AG09319 (cell line): ENCODE results near the gene CLPX.
"Not testable (repeated sequence)": the region's sequence is repeated elsewhere in the genome, so short reads cannot be mapped to it uniquely, and the experiment has no call there.

Experiments
- DNase-seq: peaks from one replicate; pipeline ENCODE4 v3.0.0-alpha.2; 2010; ENCODE audit warnings: low read depth; ENCODE audit errors: extremely low read depth
- TF ChIP-seq, protein P1 (sequence below): IDR thresholded peaks from 2 replicates; pipeline ENCODE4 v1.5.1; 2011; ENCODE audit warnings: low read depth, mild to moderate bottlenecking, inconsistent platforms, low read length, moderate library complexity

CLPX gene

DNA sequence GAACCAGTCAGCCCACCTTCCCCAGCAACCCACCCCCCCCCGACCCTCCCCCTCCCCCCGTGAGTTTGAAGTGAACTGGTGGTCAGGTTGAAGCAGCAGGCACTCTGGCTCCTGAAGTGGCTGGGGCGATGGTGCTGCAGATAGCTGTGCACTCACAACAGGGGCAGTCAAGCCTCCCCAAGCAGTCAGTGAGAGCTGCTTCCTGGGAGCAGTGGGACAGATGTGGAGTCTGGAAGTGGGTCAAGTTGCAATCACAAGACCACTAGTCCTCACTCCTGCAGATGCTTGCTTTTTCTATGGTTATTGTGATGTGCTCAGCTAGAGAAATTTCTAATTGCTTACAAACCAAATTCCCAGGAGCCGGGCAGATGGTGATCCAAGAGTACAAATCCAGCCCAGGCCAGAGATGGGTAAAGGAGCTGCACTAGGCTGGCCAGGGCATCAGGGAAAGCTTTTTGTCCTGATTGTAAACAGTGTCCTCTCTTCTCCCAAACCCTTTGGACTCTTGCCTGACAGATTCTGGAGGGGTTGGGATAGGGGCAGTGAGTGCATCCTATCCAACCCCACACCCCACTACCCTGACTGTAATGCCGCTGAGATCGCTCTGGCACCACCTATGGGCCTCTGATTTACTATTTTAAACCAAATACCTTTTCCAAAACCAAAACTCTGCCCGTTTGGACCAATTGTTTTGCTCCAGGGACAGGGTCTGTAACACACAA, 9.8 kb upstream of the CLPX start:
- DNase-seq, result no peak

DNA sequence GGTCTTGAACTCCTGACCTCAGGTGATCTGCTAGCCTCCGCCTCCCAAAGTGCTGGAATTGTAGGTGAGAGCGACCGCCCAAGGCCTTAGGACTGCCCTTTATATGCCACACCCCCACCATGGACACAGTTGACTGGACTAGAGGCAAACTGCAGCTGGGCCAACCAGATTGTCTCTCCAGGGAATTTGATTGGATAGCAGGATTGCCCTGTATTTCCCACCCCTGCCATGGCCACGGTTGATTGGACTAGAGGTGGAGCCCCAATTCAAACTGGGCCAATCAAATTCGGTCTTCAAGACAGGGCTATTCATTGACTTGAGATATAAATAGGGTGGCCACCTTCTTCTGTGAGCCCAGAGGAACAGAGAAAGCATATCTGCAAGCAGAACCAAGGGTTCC, 6.9 kb upstream of the CLPX start:
- no peak for DNase-seq
- TF ChIP-seq, protein P1, sequence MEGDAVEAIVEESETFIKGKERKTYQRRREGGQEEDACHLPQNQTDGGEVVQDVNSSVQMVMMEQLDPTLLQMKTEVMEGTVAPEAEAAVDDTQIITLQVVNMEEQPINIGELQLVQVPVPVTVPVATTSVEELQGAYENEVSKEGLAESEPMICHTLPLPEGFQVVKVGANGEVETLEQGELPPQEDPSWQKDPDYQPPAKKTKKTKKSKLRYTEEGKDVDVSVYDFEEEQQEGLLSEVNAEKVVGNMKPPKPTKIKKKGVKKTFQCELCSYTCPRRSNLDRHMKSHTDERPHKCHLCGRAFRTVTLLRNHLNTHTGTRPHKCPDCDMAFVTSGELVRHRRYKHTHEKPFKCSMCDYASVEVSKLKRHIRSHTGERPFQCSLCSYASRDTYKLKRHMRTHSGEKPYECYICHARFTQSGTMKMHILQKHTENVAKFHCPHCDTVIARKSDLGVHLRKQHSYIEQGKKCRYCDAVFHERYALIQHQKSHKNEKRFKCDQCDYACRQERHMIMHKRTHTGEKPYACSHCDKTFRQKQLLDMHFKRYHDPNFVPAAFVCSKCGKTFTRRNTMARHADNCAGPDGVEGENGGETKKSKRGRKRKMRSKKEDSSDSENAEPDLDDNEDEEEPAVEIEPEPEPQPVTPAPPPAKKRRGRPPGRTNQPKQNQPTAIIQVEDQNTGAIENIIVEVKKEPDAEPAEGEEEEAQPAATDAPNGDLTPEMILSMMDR, result no peak

More for the DNA sequence above, 9.8 kb upstream of the CLPX start:
- TF ChIP-seq, protein P1, result no peak; the same call in 1 of the 2 replicates

DNA sequence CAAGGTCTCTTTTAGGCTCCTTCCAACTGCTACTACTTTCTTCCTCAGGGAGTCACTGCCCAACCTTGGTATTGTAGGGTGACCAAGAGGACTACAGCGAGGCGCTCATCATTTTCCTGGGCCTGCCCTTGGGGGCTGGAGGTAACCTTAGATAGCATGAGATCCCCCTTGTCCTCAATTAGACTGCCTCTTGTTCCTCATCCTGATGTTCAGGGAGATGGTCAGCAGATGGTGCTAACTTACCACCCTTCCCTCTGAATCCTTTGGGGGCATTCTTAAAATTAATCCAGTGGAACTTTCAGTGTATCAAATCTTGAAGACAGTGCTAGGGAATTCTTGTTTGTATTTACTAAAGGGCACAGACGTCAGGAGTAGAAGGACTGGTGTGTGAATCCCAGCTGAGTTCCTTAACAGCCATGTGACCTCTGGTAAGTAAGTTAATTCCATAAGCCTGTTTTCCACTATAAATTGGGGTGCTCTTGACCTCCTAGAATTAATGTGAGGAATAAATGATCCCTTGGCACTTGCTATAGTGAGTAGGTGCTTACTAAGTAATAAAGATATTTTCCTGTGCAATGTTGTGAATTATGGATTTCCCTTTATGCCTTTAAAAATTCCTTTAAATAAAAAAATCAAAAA, 4.1 kb upstream of the CLPX start:
- no peak for DNase-seq
- TF ChIP-seq, protein P1, result peak; percentile 83

DNA sequence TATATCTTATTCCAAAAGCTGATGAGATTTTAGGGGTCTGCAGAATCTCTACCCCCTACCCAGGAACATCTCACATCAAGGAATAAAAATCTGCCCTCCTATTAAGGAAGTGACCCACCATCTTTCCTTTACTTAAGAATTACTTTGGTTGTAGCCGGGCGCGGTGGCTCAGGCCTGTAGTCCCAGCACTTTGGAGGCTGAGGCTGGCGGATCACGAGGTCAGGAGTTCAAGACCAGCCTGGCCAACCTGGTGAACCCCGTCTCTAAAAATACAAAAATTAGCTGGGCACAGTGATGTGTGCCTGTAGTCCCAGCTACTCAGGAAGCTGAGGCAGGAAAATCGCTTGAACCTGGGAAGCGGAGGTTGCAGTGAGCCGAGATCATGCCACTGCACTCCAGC, 3.3 kb upstream of the CLPX start:
- DNase-seq, result not testable (repeated sequence)

DNA sequence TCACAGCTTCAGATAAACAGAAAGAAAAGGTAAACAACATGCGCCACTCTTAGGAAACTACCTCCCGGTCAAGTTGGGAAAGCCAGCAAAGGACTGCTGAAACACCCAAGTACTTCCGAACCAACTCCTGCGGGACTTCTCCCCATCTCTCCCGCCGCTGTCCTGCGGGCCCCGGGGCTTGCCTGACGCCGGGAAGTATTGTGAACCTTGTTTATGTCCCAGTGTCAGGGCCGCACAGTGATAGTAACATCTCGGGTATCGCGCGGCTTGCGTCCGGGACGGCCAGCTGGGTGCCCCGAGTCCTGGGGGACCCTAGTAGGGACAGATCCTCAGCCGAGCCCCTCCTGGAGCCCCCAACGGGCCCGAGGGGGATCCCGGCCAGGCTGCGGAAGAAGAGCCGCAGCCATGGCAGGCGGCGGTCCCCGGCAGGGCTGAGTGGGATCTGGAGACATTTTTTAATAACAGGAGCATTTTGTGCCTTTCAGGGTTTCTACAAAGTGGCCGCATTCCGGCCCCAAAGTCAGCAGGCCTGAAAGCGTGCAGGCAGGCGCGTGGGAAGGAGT, 756 bp downstream of the CLPX start:
- TF ChIP-seq, protein P1, result no peak
- DNase-seq, result no peak

DNA sequence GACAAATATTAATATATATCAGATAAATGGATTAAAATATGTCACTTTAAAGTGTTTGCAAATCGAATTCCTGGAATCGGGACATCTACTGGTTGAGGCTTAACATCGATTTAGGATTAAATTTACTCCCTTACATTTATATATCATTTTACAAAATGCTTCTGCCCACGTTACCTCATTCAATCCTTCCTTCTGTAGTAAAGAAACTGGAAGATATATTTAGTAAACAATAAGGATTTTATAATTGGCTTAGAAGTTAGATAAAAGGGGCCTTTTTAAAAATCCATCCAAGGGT, 1.3 kb downstream of the CLPX start:
- TF ChIP-seq, protein P1, result no peak
- DNase-seq, result no peak

DNA sequence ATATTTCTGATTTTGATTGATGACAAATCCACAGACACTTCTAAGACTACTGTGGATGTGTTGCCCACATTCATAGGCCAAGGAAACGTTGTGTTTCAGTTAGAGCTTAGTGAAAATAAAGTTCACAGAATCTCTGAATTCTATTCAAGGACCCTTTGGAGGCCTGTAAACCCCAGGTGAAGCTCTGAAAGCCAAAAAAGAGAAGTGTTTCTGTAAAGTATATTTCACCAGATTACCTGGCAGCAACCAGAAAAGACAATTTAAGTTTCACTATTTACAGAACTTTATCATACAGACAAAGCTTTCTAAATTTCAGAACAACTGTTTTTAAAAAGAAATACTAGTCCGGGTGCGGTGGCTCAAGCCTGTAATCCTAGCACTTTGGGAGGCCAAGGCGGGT, 2.6 kb downstream of the CLPX start:
- DNase-seq, result no peak
- TF ChIP-seq, protein P1, result no peak

DNA sequence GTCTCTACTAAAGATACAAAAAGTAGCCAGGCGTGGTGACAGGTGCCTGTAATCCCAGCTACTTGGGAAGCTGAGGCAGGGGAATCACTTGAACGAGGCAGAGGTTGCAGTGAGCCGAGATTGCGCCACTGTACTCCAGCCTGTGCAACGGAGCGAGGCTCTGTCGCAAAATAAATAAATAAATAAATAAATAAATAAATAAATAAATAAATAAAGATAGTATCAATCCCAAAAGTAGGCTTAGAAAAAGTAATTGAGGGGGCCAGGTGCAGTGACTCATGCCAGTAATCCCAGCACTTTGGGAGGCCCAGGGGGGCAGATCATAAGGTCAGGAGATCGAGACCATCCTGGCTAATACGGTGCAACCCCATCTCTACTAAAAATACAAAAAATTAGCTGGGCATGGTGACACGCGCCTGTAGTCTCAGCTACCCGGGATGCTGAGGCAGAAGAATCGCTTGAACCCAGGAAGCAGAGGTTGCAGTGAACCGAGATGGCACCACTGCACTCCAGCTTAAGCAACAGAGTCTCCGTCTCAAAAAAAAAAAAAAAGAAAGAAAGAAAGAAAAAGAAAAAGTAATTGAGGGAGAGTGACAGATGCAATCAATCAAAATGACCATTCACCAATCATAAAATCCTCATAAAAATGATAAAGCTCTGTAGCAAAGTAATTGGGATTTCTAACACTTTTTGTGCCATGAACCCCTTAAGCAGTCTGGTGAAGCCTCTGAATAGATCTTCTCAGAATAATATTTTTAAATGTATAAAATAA, 3.4 kb downstream of the CLPX start:
- DNase-seq, result not testable (repeated sequence)
